Measurements from ENCODE around the gene NID1.

NID1 gene

GRCh38 chr1:236044341-236044740 lies 20.5 kb downstream of the NID1 start:
- Mint-ChIP-seq H3K9me3 (peaks cover 3% of the 10 kb centered on the region), H3K27ac (no peak overlapping the region), H3K36me3 (ENCODE audit: low read depth) (peaks cover 70% of the 10 kb centered on the region), H3K4me1 (no peaks in the 10 kb centered on the region), H3K27me3 (ENCODE audit: low read depth, poor library complexity) (no peaks in the 10 kb centered on the region), H3K4me3 (no peak overlapping the region)
- no peak for DNase-seq
- no peak for TF ChIP-seq CTCF (IDR thresholded peaks at IDR 0.05)

- no peak overlapping the region for H3K27ac Mint-ChIP-seq
Measured at GRCh38 chr1:236041631-236042618, 23.0 kb downstream of the NID1 start.

GRCh38 chr1:236039740-236040685 lies 24.9 kb downstream of the NID1 start:
- no peak for DNase-seq
- TF ChIP-seq CTCF (IDR thresholded peaks at IDR 0.05) = no peak
- Mint-ChIP-seq H3K9me3 (peaks cover 3% of the 10 kb centered on the region), H3K27ac (no peak overlapping the region), H3K36me3 (ENCODE audit: low read depth) (peaks cover 56% of the 10 kb centered on the region), H3K27me3 (ENCODE audit: low read depth, poor library complexity) (no peaks in the 10 kb centered on the region), H3K4me1 (no peaks in the 10 kb centered on the region), H3K4me3 (no peak overlapping the region)

More at GRCh38 chr1:236041631-236042618, 23.0 kb downstream of the NID1 start:
- Mint-ChIP-seq H3K27me3 (ENCODE audit: low read depth, poor library complexity) (no peaks in the 10 kb centered on the region), H3K4me3 (no peak overlapping the region), H3K9me3 (peaks cover 3% of the 10 kb centered on the region), H3K36me3 (ENCODE audit: low read depth) (peaks cover 64% of the 10 kb centered on the region), H3K4me1 (no peaks in the 10 kb centered on the region)
- DNase-seq = no peak
- no peak for TF ChIP-seq CTCF (IDR thresholded peaks at IDR 0.05)

GRCh38 chr1:236038034-236038433 lies 26.9 kb downstream of the NID1 start:
- Mint-ChIP-seq H3K27ac (no peak overlapping the region), H3K27me3 (ENCODE audit: low read depth, poor library complexity) (no peaks in the 10 kb centered on the region)
- no peak for TF ChIP-seq CTCF (IDR thresholded peaks at IDR 0.05)

GRCh38 chr1:236035681-236036101 lies 29.2 kb downstream of the NID1 start:
- DNase-seq = no peak
- Mint-ChIP-seq H3K4me3 (no peak overlapping the region), H3K27ac (peak overlapping the region; percentile 77), H3K9me3 (no peaks in the 10 kb centered on the region), H3K27me3 (ENCODE audit: low read depth, poor library complexity) (no peaks in the 10 kb centered on the region), H3K4me1 (no peaks in the 10 kb centered on the region), H3K36me3 (ENCODE audit: low read depth) (peaks cover 38% of the 10 kb centered on the region)
- no peak for TF ChIP-seq CTCF (IDR thresholded peaks at IDR 0.05)

More at GRCh38 chr1:236038034-236038433, 26.9 kb downstream of the NID1 start:
- DNase-seq = no peak
- Mint-ChIP-seq H3K4me1 (no peaks in the 10 kb centered on the region), H3K9me3 (peaks cover 1% of the 10 kb centered on the region), H3K4me3 (no peak overlapping the region), H3K36me3 (ENCODE audit: low read depth) (peaks cover 45% of the 10 kb centered on the region)

All from nephron progenitor cell (in vitro differentiated cells).